NCI-H2196 (cell line): Measurements from ENCODE around the gene GTF3C5.

Source experiments
- DNase-seq: peaks from one replicate; lab custom pipeline; 2025; ENCODE audit not compliant: unreplicated experiment; lab: John Stamatoyannopoulos, UW

Gene GTF3C5

GRCh38 chr9:133027134-133027533 is 3.7 kb upstream of the GTF3C5 start:
- no peak for DNase-seq

- DNase-seq = no peak
Observed at GRCh38 chr9:133028221-133028620, 2.6 kb upstream of the GTF3C5 start.

- DNase-seq = no peak
Observed at GRCh38 chr9:133029994-133030316, 842 bp upstream of the GTF3C5 start.

- no peak for DNase-seq
Observed at GRCh38 chr9:133031130-133031422, 279 bp downstream of the GTF3C5 start.

- no peak for DNase-seq
Observed at GRCh38 chr9:133031496-133031911, 707 bp downstream of the GTF3C5 start.

GRCh38 chr9:133032171-133032570 is 1.4 kb downstream of the GTF3C5 start:
- DNase-seq = no peak

GRCh38 chr9:133035669-133036068 is 4.9 kb downstream of the GTF3C5 start:
- no peak for DNase-seq

GRCh38 chr9:133037775-133038515 is 7.1 kb downstream of the GTF3C5 start:
- DNase-seq = no peak

- DNase-seq = peak; percentile 33
Observed at GRCh38 chr9:133040892-133041479, 10.2 kb downstream of the GTF3C5 start.

- no peak for DNase-seq
Observed at GRCh38 chr9:133041958-133042357, 11.2 kb downstream of the GTF3C5 start.

GRCh38 chr9:133042676-133043075 is 11.9 kb downstream of the GTF3C5 start:
- DNase-seq = no peak

- no peak for DNase-seq
Observed at GRCh38 chr9:133043449-133044035, 12.7 kb downstream of the GTF3C5 start.

- DNase-seq = no peak
Observed at GRCh38 chr9:133044125-133044524, 13.3 kb downstream of the GTF3C5 start.

- DNase-seq = no peak
Observed at GRCh38 chr9:133044661-133045060, 13.9 kb downstream of the GTF3C5 start.

GRCh38 chr9:133045132-133045531 is 14.3 kb downstream of the GTF3C5 start:
- DNase-seq = no peak

GRCh38 chr9:133046196-133046899 is 15.6 kb downstream of the GTF3C5 start:
- no peak for DNase-seq

GRCh38 chr9:133046900-133047295 is 16.1 kb downstream of the GTF3C5 start:
- DNase-seq = no peak

GRCh38 chr9:133048595-133048994 is 17.8 kb downstream of the GTF3C5 start:
- DNase-seq = peak; percentile 42

GRCh38 chr9:133049043-133049442 is 18.2 kb downstream of the GTF3C5 start:
- DNase-seq = no peak

- DNase-seq = peak; percentile 49
Observed at GRCh38 chr9:133050142-133050541, 19.3 kb downstream of the GTF3C5 start.

- DNase-seq = peak; percentile 28
Observed at GRCh38 chr9:133050781-133051180, 20.0 kb downstream of the GTF3C5 start.

GRCh38 chr9:133051281-133051900 is 20.6 kb downstream of the GTF3C5 start:
- no peak for DNase-seq
